Putamen (tissue), 1 donor: ENCODE results near the gene ZFAND3.

Source experiments
- DNase-seq: peaks from one replicate; pipeline ENCODE4 v3.0.0-alpha.2; 2016; ENCODE audit warnings: low spot score

ZFAND3 gene

GRCh38 chr6:38134704-38135088 lies 315.2 kb downstream of the ZFAND3 start:
- DNase-seq = no peak

- DNase-seq = no peak
These were observed 317.0 kb downstream of the ZFAND3 start for GRCh38 chr6:38136547-38136946.

- no peak for DNase-seq
These were observed 318.2 kb downstream of the ZFAND3 start for GRCh38 chr6:38137608-38138265.

GRCh38 chr6:38138374-38138773 lies 318.8 kb downstream of the ZFAND3 start:
- DNase-seq = no peak

GRCh38 chr6:38141085-38141484 lies 321.6 kb downstream of the ZFAND3 start:
- no peak for DNase-seq

- no peak for DNase-seq
These were observed 322.2 kb downstream of the ZFAND3 start for GRCh38 chr6:38141716-38142115.

GRCh38 chr6:38142178-38142902 lies 322.8 kb downstream of the ZFAND3 start:
- no peak for DNase-seq

GRCh38 chr6:38143191-38144150 lies 323.9 kb downstream of the ZFAND3 start:
- peak; percentile 65 for DNase-seq

GRCh38 chr6:38144365-38144945 lies 324.9 kb downstream of the ZFAND3 start:
- DNase-seq = peak; percentile 63

- peak; percentile 61 for DNase-seq
These were observed 326.6 kb downstream of the ZFAND3 start for GRCh38 chr6:38146021-38146733.

GRCh38 chr6:38146734-38147027 lies 327.2 kb downstream of the ZFAND3 start:
- DNase-seq = no peak

- DNase-seq = no peak
These were observed 329.1 kb downstream of the ZFAND3 start for GRCh38 chr6:38148606-38149005.

GRCh38 chr6:38149531-38149930 lies 330.0 kb downstream of the ZFAND3 start:
- DNase-seq = no peak

- DNase-seq = no peak
These were observed 330.5 kb downstream of the ZFAND3 start for GRCh38 chr6:38150021-38150420.

GRCh38 chr6:38150681-38151296 lies 331.3 kb downstream of the ZFAND3 start:
- DNase-seq = no peak

GRCh38 chr6:38151580-38152500 lies 332.3 kb downstream of the ZFAND3 start:
- no peak for DNase-seq

GRCh38 chr6:38152620-38153019 lies 333.1 kb downstream of the ZFAND3 start:
- DNase-seq = no peak

GRCh38 chr6:38153076-38153797 lies 333.7 kb downstream of the ZFAND3 start:
- no peak for DNase-seq

GRCh38 chr6:38153798-38154345 lies 334.3 kb downstream of the ZFAND3 start:
- DNase-seq = no peak
